ENCODE data around the gene FGF5. TPM values are rescaled to one million over a fixed set of nuclear protein-coding genes. Genes with fewer than 3 reads are reported as not detected.

Gene FGF5
- total RNA-seq, 1 experiment from 2014 or later: not detected

DNA sequence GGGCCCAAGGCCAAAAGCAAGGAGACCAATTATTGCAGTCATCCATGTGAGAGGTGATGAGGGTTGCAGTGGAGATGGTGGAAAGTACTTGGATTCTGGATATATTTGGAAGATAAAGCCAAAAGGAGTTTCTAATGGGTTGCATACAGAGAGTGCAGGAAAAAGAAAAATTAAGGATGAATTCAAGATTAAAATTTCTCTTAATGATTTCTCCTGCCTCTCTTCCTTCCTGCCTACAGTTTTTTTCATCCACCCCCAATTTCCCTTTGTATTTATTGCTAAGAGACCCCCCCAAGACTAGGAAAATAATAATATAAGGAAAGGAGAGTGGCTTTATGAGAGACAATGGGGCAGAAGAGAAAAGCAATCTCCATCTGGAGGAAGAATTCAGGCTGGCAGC lies 8.6 kb upstream of the FGF5 start:
- no peak overlapping the region for H3K23ac ChIP-seq (ENCODE audit: insufficient read length, low read depth, low read length)
- no peak overlapping the region for H3T11ph ChIP-seq (ENCODE audit: low read length)
- no peak for DNase-seq
- no peak overlapping the region for H4K5ac ChIP-seq (ENCODE audit: insufficient read length, low read depth, low read length)
- no peaks in the 10 kb centered on the region for H4K20me1 ChIP-seq (ENCODE audit: control insufficient read depth, insufficient read depth, insufficient read length)
- H3K4me2 ChIP-seq (ENCODE audit: insufficient read depth, insufficient read length, low read length): no peak overlapping the region
- H3K9me3 ChIP-seq (ENCODE audit: control insufficient read depth, low read depth, low read length): no peaks in the 10 kb centered on the region
- no peak overlapping the region for H2BK120ac ChIP-seq (ENCODE audit: low read depth, low read length, poor library complexity, severe bottlenecking)
- H2BK12ac ChIP-seq (ENCODE audit: insufficient read length, low read depth, low read length): no peak overlapping the region
- no peak overlapping the region for H3K9ac ChIP-seq (ENCODE audit: extremely low read depth, insufficient read length, low read length)
- H3K4me1 ChIP-seq (ENCODE audit: insufficient read depth, low read length): no peaks in the 10 kb centered on the region
- H3K79me2 ChIP-seq (ENCODE audit: insufficient read depth, low read length): no peaks in the 10 kb centered on the region
- peaks cover 82% of the 10 kb centered on the region for H3K27me3 Mint-ChIP-seq (ENCODE audit: low read depth)
- H3K27me3 ChIP-seq (ENCODE audit: insufficient read depth, low read length): peaks cover 15% of the 10 kb centered on the region; the same call in 1 of the 2 replicates
- no peaks in the 10 kb centered on the region for H3K36me3 Mint-ChIP-seq (ENCODE audit: insufficient read depth in 1 of 3, low read depth in 3 of 3)
- no peak overlapping the region for H2BK15ac ChIP-seq (ENCODE audit: low read depth, low read length)
- no peak overlapping the region for H4K91ac ChIP-seq (ENCODE audit: insufficient read length, low read depth, low read length)
- no peak overlapping the region for H3K56ac ChIP-seq (ENCODE audit: insufficient read length, low read depth, low read length)
- TF ChIP-seq, protein P1, sequence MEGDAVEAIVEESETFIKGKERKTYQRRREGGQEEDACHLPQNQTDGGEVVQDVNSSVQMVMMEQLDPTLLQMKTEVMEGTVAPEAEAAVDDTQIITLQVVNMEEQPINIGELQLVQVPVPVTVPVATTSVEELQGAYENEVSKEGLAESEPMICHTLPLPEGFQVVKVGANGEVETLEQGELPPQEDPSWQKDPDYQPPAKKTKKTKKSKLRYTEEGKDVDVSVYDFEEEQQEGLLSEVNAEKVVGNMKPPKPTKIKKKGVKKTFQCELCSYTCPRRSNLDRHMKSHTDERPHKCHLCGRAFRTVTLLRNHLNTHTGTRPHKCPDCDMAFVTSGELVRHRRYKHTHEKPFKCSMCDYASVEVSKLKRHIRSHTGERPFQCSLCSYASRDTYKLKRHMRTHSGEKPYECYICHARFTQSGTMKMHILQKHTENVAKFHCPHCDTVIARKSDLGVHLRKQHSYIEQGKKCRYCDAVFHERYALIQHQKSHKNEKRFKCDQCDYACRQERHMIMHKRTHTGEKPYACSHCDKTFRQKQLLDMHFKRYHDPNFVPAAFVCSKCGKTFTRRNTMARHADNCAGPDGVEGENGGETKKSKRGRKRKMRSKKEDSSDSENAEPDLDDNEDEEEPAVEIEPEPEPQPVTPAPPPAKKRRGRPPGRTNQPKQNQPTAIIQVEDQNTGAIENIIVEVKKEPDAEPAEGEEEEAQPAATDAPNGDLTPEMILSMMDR (conservative IDR thresholded peaks at IDR 0.05): no peak
- no peak overlapping the region for H3K18ac ChIP-seq (ENCODE audit: insufficient read length, low read depth, low read length)
- peaks cover 4 to 8% of the 10 kb centered on the region in 2 experiments for H3K4me1 Mint-ChIP-seq
- H2BK5ac ChIP-seq (ENCODE audit: insufficient read length, low read length): no peak overlapping the region
- H3K9me3 Mint-ChIP-seq: no peaks in the 10 kb centered on the region
- H3K23me2 ChIP-seq (ENCODE audit: insufficient read length, low read depth, low read length, poor library complexity, severe bottlenecking): no peaks in the 10 kb centered on the region
- no peak overlapping the region for H3K14ac ChIP-seq (ENCODE audit: insufficient read depth, low read length)
- no peak overlapping the region for H2AK5ac ChIP-seq (ENCODE audit: insufficient read length, low read length)
- no peak overlapping the region for H3K27ac Mint-ChIP-seq
- H3K4me3 Mint-ChIP-seq: no peak overlapping the region; a peak in 1 of 5 replicates
- no peaks in the 10 kb centered on the region for H3K79me1 ChIP-seq (ENCODE audit: insufficient read depth, low read depth, low read length, poor library complexity, severe bottlenecking)
- H2BK20ac ChIP-seq (ENCODE audit: low read depth, low read length, poor library complexity, severe bottlenecking): no peak overlapping the region
- no peak overlapping the region for H3K27ac ChIP-seq (ENCODE audit: insufficient read length, low read depth, low read length)
- no peak overlapping the region for H3K4ac ChIP-seq (ENCODE audit: low read depth, low read length)
- H2AFZ ChIP-seq (ENCODE audit: low read length): no peak overlapping the region
- no peak overlapping the region for H4K8ac ChIP-seq (replicated peaks; ENCODE audit: insufficient read length, low read depth, low read length)
